SK-N-MC (cell line): ENCODE results near the gene PAFAH2.

Source experiments
- DNase-seq: peaks from one replicate; pipeline ENCODE4 v3.0.0-alpha.2; 2011; ENCODE audit warnings: low read depth, low spot score
- H3K27ac ChIP-seq: fragments of 200-600 bp; sonication (generic); 2 replicates; pipeline ENCODE4 v1.5.1; 2016; ENCODE audit warnings: mixed run types
- H3K36me3 ChIP-seq: fragments of 200-600 bp; sonication (generic); 2 replicates; pipeline ENCODE4 v1.6.1; 2017; ENCODE audit warnings: antibody characterized with exemption, low read length, mixed read lengths; ENCODE audit not compliant: insufficient read depth
- H3K4me3 ChIP-seq: fragments of 200-600 bp; sonication (generic); 2 replicates; pipeline ENCODE4 v1.5.1; 2016
- H3K9ac ChIP-seq: fragments of 200-600 bp; sonication (generic); 2 replicates; pipeline ENCODE4 v1.8.0; 2017; ENCODE audit warnings: mixed run types, mixed read lengths; ENCODE audit not compliant: insufficient read length
- H3K9me3 ChIP-seq: fragments of 200-600 bp; sonication (generic); 2 replicates; pipeline ENCODE4 v1.6.1; 2017; ENCODE audit warnings: low read depth, mild to moderate bottlenecking, antibody characterized with exemption, low read length, moderate library complexity, mixed read lengths
- EZH2 ChIP-seq: fragments of 200-600 bp; sonication (generic); IDR thresholded peaks from one replicate; pipeline ENCODE4 v1.6.1; 2017; ENCODE audit warnings: antibody characterized with exemption
- FOXP2 ChIP-seq: optimal IDR thresholded peaks from 2 replicates; pipeline ENCODE3; 2011; ENCODE audit warnings: mild to moderate bottlenecking, moderate library complexity; ENCODE audit not compliant: insufficient read depth; ENCODE audit errors: extremely low read length, control extremely low read depth
- POLR2AphosphoS5 ChIP-seq: IDR thresholded peaks from 2 replicates; pipeline ENCODE4 v1.6.1; 2012; ENCODE audit warnings: mild to moderate bottlenecking, low read depth, low read length, borderline replicate concordance

The PAFAH2 gene

GRCh38 chr1:25973610-25974321, 24.1 kb downstream of the PAFAH2 start:
- Histone ChIP-seq H3K9ac (no peak overlapping the region), H3K36me3 (no peaks in the 10 kb centered on the region), H3K27ac (no peak overlapping the region), H3K9me3 (no peaks in the 10 kb centered on the region), H3K4me3 (no peak overlapping the region)
- DNase-seq: no peak
- TF ChIP-seq POLR2AphosphoS5 (no peak), EZH2 (no peak), FOXP2 (no peak)

DNA sequence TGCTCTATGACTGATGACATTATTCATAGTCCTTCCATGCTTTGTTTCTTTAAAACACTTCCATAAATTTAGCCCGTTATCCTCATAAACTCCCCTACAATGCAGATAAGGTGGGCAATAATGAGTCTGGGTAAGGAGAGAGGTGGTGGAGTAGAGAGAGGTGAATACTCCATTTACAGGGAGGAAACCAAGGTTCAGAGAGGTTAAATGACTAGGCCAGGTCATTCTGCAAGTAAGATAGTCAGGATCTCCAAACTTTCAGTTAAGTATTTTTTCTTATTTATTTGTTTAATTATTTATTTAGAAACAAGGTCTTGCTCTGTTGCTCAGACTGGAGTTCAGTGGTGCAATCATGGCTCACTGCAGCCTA, 26.1 kb downstream of the PAFAH2 start:
- H3K9me3 ChIP-seq: no peaks in the 10 kb centered on the region
- H3K36me3 ChIP-seq: no peaks in the 10 kb centered on the region

GRCh38 chr1:25971066-25971810, 26.6 kb downstream of the PAFAH2 start:
- DNase-seq: no peak
- H3K36me3 ChIP-seq: no peaks in the 10 kb centered on the region
- no peak for TF ChIP-seq FOXP2
- TF ChIP-seq POLR2AphosphoS5: no peak
- no peak for TF ChIP-seq EZH2
- H3K9ac ChIP-seq: no peak overlapping the region
- H3K9me3 ChIP-seq: no peaks in the 10 kb centered on the region
- no peak overlapping the region for H3K27ac ChIP-seq
- H3K4me3 ChIP-seq: no peak overlapping the region

More for the DNA sequence above, 26.1 kb downstream of the PAFAH2 start:
- H3K9ac ChIP-seq: no peak overlapping the region
- no peak for DNase-seq
- no peak overlapping the region for H3K27ac ChIP-seq
- no peak overlapping the region for H3K4me3 ChIP-seq
- TF ChIP-seq EZH2 (no peak), POLR2AphosphoS5 (no peak), FOXP2 (no peak)

DNA sequence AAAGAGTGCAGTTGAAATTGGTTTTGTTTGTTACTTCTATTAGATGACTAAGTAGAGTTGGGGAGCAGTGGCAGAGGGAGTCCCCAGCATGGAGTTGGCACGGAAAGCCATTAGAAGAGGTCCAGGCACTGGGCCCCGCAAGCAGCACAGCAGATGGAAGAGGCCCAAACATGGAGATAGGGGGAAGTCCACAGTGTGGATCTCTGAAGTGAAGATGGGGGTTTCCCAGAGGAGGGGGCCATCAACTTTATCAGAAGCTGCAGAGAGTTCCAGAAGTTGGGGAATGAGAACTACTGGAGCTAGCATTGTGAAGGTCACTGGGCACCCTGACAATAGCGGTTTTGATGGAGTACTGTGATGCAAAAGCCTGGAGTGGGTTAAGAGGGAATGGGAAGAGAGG, 30.6 kb downstream of the PAFAH2 start:
- TF ChIP-seq POLR2AphosphoS5 (no peak), EZH2 (no peak), FOXP2 (no peak)
- Histone ChIP-seq H3K9me3 (no peaks in the 10 kb centered on the region), H3K36me3 (no peaks in the 10 kb centered on the region), H3K27ac (no peak overlapping the region), H3K9ac (no peak overlapping the region), H3K4me3 (no peak overlapping the region)
- DNase-seq: no peak

- no peak overlapping the region for H3K4me3 ChIP-seq
- no peak overlapping the region for H3K9ac ChIP-seq
- TF ChIP-seq FOXP2: no peak
- no peak for TF ChIP-seq EZH2
- no peak for TF ChIP-seq POLR2AphosphoS5
- no peaks in the 10 kb centered on the region for H3K9me3 ChIP-seq
- H3K36me3 ChIP-seq: peaks cover 4% of the 10 kb centered on the region; the same call in 1 of the 2 replicates
- DNase-seq: no peak
- H3K27ac ChIP-seq: no peak overlapping the region
Observed at GRCh38 chr1:25959611-25960010, 38.3 kb downstream of the PAFAH2 start.

- Histone ChIP-seq H3K36me3 (peaks cover 4% of the 10 kb centered on the region; the same call in 1 of the 2 replicates), H3K9me3 (no peaks in the 10 kb centered on the region), H3K9ac (no peak overlapping the region), H3K4me3 (no peak overlapping the region), H3K27ac (no peak overlapping the region)
- TF ChIP-seq POLR2AphosphoS5 (no peak), FOXP2 (no peak), EZH2 (no peak)
- no peak for DNase-seq
Observed at GRCh38 chr1:25958465-25958864, 39.4 kb downstream of the PAFAH2 start.

DNA sequence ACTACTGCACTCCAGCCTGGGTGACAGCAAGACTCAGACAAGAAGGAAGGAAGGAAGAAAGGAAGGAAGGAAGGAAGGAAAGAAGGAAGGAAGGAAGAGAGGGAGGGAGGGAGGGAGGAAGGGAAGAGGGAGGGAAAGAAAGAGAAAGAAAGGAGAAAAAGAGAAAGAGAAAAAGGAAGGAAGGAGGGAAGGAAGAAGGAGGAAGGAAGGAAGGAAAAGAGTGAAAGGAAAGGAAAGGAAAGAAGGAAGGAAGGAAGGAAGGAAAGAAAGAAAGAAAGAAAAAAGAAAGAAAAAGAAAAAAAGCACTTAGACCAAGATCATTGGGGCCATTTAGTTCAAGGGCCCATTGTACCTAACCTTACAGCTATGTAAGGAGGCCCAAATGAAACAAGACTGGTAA, 42.3 kb downstream of the PAFAH2 start:
- H3K27ac ChIP-seq: no peak overlapping the region
- DNase-seq: no peak
- no peaks in the 10 kb centered on the region for H3K9me3 ChIP-seq
- TF ChIP-seq POLR2AphosphoS5: no peak
- H3K9ac ChIP-seq: no peak overlapping the region
- H3K36me3 ChIP-seq: no peaks in the 10 kb centered on the region; the same call in 1 of the 2 replicates
- H3K4me3 ChIP-seq: no peak overlapping the region

DNA sequence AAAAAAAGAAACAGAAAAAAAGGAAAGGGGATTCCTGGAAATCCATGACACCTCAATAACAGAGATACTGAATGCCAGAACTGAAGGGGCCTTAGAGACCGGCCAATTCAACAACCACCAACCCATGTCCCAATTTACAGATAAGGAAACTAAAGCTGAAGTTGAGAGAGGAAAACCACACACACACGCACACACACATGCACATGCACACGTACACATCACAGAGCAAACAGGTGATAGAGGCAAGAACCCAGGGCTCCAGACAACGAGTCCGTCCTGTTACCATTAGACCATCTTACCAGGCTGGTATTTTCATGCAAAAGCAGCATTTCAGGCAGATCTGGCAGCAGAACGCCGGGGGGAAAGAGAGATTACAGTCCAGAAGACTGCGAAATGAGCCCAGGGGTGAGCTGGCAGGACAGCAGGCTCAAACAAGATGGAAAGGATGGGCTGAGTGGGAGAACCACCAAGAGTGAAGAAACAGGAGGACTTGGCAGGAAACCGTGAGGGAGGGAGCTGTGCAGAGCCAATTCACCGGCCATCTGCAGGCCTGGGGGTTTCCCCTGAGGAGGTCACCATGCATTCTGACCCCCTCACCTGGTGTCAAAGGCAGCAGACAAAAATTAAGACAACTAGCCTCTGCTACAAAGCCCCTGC, 43.5 kb downstream of the PAFAH2 start:
- DNase-seq: no peak
- Histone ChIP-seq H3K4me3 (no peak overlapping the region), H3K27ac (no peak overlapping the region), H3K9ac (no peak overlapping the region), H3K9me3 (no peaks in the 10 kb centered on the region), H3K36me3 (no peaks in the 10 kb centered on the region; the same call in 1 of the 2 replicates)
- TF ChIP-seq EZH2: no peak
- TF ChIP-seq POLR2AphosphoS5: no peak
- no peak for TF ChIP-seq FOXP2

DNA sequence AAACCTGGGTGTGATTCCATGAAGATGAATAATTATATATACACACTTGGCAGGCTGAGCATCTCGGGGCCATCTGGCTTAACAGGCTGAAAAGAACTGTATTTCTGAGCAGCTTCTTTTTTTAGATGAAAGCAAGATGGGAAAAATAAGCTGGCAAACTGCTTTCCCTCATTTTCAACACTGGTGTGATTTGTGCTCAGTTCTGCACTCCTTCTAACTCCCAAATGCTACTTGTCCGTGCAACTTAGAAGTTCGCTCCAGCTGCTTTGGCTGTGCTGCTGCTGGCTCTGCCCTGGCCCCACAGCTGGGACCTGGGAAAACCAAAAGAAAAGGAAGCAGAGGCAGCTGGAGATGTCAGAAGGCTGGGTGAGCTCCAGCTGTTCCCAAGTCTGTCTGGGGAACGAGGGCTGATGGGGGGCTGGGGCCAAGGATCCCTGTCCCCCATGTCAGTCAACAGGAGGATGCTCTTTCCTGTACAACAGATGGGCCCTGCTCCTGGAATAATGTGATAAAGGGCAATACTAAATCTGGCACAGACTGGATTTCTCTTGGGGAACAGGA, 44.9 kb downstream of the PAFAH2 start:
- TF ChIP-seq EZH2 (no peak), POLR2AphosphoS5 (no peak), FOXP2 (no peak)
- no peak overlapping the region for H3K4me3 ChIP-seq
- DNase-seq: no peak

More for the DNA sequence above, 44.9 kb downstream of the PAFAH2 start:
- Histone ChIP-seq H3K9me3 (no peaks in the 10 kb centered on the region), H3K36me3 (no peaks in the 10 kb centered on the region), H3K9ac (no peak overlapping the region), H3K27ac (no peak overlapping the region)
